Muscle of leg (tissue), 11 donors: Measurements from ENCODE around the gene PIP4K2C. TPM values are rescaled to one million over a fixed set of nuclear protein-coding genes. Genes with fewer than 3 reads are reported as not detected.

Experiments
- DNase-seq: peaks from one replicate; pipeline ENCODE4 v3.0.0; 2013
- H3K27ac ChIP-seq: one replicate; pipeline ENCODE4 v1.5.1; 2013; ENCODE audit warnings: mild to moderate bottlenecking, low read length, control low read depth
- H3K27me3 ChIP-seq: one replicate; pipeline ENCODE4 v1.6.1; 2013; ENCODE audit warnings: low read length; ENCODE audit not compliant: control insufficient read depth, insufficient read depth
- H3K36me3 ChIP-seq: one replicate; pipeline ENCODE4 v1.6.1; 2013; ENCODE audit warnings: low read length; ENCODE audit not compliant: control insufficient read depth, insufficient read depth
- H3K4me1 ChIP-seq: one replicate; pipeline ENCODE4 v1.6.1; 2013; ENCODE audit warnings: low read length; ENCODE audit not compliant: control insufficient read depth, insufficient read depth
- H3K4me3 ChIP-seq: one replicate; pipeline ENCODE4 v1.5.1; 2013; ENCODE audit warnings: low read length, control low read depth
- H3K9me3 ChIP-seq: replicated peaks from 2 replicates; pipeline ENCODE4 v1.6.1; 2013; ENCODE audit warnings: low read depth, low read length; ENCODE audit not compliant: control insufficient read depth
- WGBS: methylation state at CpG from one replicate; pipeline ENCODE4 v1.1.5; 2013; ENCODE audit warnings: missing lambda C conversion rate; ENCODE audit not compliant: insufficient coverage; 5-methylcytosine and 5-hydroxymethylcytosine counted together
- polyA plus RNA-seq, 8 donors: library from polyadenylated mRNA; unstranded; fragments of 120-200 nt; gene quantifications; one replicate each; pipeline versions ENCODE4 v1.2.1 to v1.2.3, GENCODE V29; 2013; ENCODE audit warnings: inconsistent platforms in 1 of 8, low replicate concordance in 1 of 8; ENCODE audit not compliant: insufficient read length in 8 of 8, insufficient read depth in 1 of 8
- total RNA-seq: library from RNA; stranded (reverse); fragments of 120-200 nt; gene quantifications from one replicate; pipeline ENCODE4 v1.2.4, GENCODE V29; 2013

The PIP4K2C gene
- total and polyA plus RNA-seq, 9 donors = 8.9 to 14.3 (median 11.7) TPM

GRCh38 chr12:57626921-57627445 is 36.0 kb downstream of the PIP4K2C start:
- Histone ChIP-seq H3K4me3 (no peak overlapping the region), H3K27ac (no peak overlapping the region), H3K36me3 (peaks cover 26% of the 10 kb centered on the region), H3K9me3 (no peaks in the 10 kb centered on the region), H3K4me1 (peaks cover 24% of the 10 kb centered on the region), H3K27me3 (peaks cover 92% of the 10 kb centered on the region)
- 40% methylated on average over 3 of the region's 9 CpGs for WGBS
- DNase-seq = peak; percentile 3

- Histone ChIP-seq H3K4me1 (peaks cover 28% of the 10 kb centered on the region), H3K9me3 (no peaks in the 10 kb centered on the region), H3K27me3 (peaks cover 92% of the 10 kb centered on the region), H3K27ac (no peak overlapping the region), H3K36me3 (peaks cover 21% of the 10 kb centered on the region), H3K4me3 (no peak overlapping the region)
- WGBS = 6% methylated on average over 51 of the region's 67 CpGs
- DNase-seq = peak; percentile 10
These were observed 36.7 kb downstream of the PIP4K2C start for GRCh38 chr12:57627501-57628279.

GRCh38 chr12:57628280-57629191 is 37.5 kb downstream of the PIP4K2C start:
- H3K36me3 ChIP-seq = peaks cover 16% of the 10 kb centered on the region
- no peaks in the 10 kb centered on the region for H3K9me3 ChIP-seq
- WGBS = 39% methylated on average over 28 of the region's 29 CpGs
- H3K27me3 ChIP-seq = peaks cover 94% of the 10 kb centered on the region
- H3K4me3 ChIP-seq = no peak overlapping the region
- no peak overlapping the region for H3K27ac ChIP-seq
- peaks cover 35% of the 10 kb centered on the region for H3K4me1 ChIP-seq
- DNase-seq = peak; percentile 1

- Histone ChIP-seq H3K4me1 (peaks cover 35% of the 10 kb centered on the region), H3K36me3 (peaks cover 10% of the 10 kb centered on the region), H3K27ac (no peak overlapping the region), H3K27me3 (peaks cover 84% of the 10 kb centered on the region), H3K4me3 (no peak overlapping the region), H3K9me3 (no peaks in the 10 kb centered on the region)
- peak; percentile 1 for DNase-seq
- WGBS = no CpG with 5 or more reads among the region's 5 CpGs
These were observed 39.0 kb downstream of the PIP4K2C start for GRCh38 chr12:57629897-57630471.

- no peak overlapping the region for H3K4me3 ChIP-seq
These were observed 40.0 kb downstream of the PIP4K2C start for GRCh38 chr12:57630891-57631433.

GRCh38 chr12:57631566-57632072 is 40.6 kb downstream of the PIP4K2C start:
- 5% methylated on average over 26 of the region's 26 CpGs for WGBS
- Histone ChIP-seq H3K36me3 (no peaks in the 10 kb centered on the region), H3K9me3 (no peaks in the 10 kb centered on the region), H3K27me3 (peaks cover 75% of the 10 kb centered on the region), H3K4me1 (peaks cover 29% of the 10 kb centered on the region), H3K4me3 (peak overlapping the region; percentile 49), H3K27ac (no peak overlapping the region)
- peak; percentile 3 for DNase-seq

More at GRCh38 chr12:57630891-57631433, 40.0 kb downstream of the PIP4K2C start:
- Histone ChIP-seq H3K27me3 (peaks cover 80% of the 10 kb centered on the region), H3K9me3 (no peaks in the 10 kb centered on the region), H3K36me3 (peaks cover 4% of the 10 kb centered on the region), H3K4me1 (peaks cover 35% of the 10 kb centered on the region), H3K27ac (no peak overlapping the region)
- DNase-seq = peak; percentile 1
- WGBS = 17% methylated on average over 1 of the region's 6 CpGs

- Histone ChIP-seq H3K9me3 (no peaks in the 10 kb centered on the region), H3K27me3 (peaks cover 70% of the 10 kb centered on the region), H3K36me3 (no peaks in the 10 kb centered on the region), H3K4me1 (peaks cover 24% of the 10 kb centered on the region), H3K4me3 (peak overlapping the region; percentile 49), H3K27ac (no peak overlapping the region)
- DNase-seq = peak; percentile 24
- WGBS = under 1% methylated on average over 60 of the region's 67 CpGs
These were observed 41.3 kb downstream of the PIP4K2C start for GRCh38 chr12:57632073-57632957.

GRCh38 chr12:57632958-57633840 is 42.2 kb downstream of the PIP4K2C start, which contains the start of gene B4GALNT1:
Gene B4GALNT1 (minus strand): TSS chr12:57633201. CDS start chr12:57632132, 1,069 bp downstream.
- H3K27ac ChIP-seq = no peak within 1 kb of the TSS
- DNase-seq = peak; percentile 67
- WGBS = 0% methylated on average over 45 of the region's 58 CpGs

More at GRCh38 chr12:57632958-57633840, 42.2 kb downstream of the PIP4K2C start, which contains the start of gene B4GALNT1:
- H3K27me3 ChIP-seq = peaks cover 65% of the 10 kb centered on the region
- no peaks in the 10 kb centered on the region for H3K9me3 ChIP-seq
- peaks cover 16% of the 10 kb centered on the region for H3K4me1 ChIP-seq
- no peaks in the 10 kb centered on the region for H3K36me3 ChIP-seq
- H3K4me3 ChIP-seq = peak within 1 kb of the TSS; percentile 49
